Stimulated activated CD4-positive, alpha-beta T cell treated with anti-CD3 and anti-CD28 coated beads, Interleukin-1b, Interleukin-23, amount 100 ng/mL, for 4 hours (primary cell): ENCODE measurements around the gene COMMD1.
"Not testable (repeated sequence)": the region's sequence is repeated elsewhere in the genome, so short reads cannot be mapped to it uniquely, and the experiment has no call there.

Source experiments
- DNase-seq, 2 donors: peaks; one replicate each; pipeline ENCODE4 v3.0.0-alpha.2; 2020; ENCODE audit warnings: low read depth in 2 of 2

The COMMD1 gene

GRCh38 chr2:61905372-61906185 is at the start of gene COMMD1:
Gene COMMD1, plus strand, starts transcription at chr2:61905674. Its CDS starts 5 bp downstream, at chr2:61905679.
- DNase-seq: peak; percentile 68 to 75

- no peak for DNase-seq
Observed at GRCh38 chr2:61857224-61857623, 48.2 kb upstream of the COMMD1 start.

- DNase-seq: no peak
Observed at GRCh38 chr2:61862085-61862484, 43.4 kb upstream of the COMMD1 start.

- DNase-seq: not testable (repeated sequence)
Observed at GRCh38 chr2:61866482-61867089, 38.9 kb upstream of the COMMD1 start.

- no peak for DNase-seq
Observed at GRCh38 chr2:61876400-61876799, 29.1 kb upstream of the COMMD1 start.

- no peak for DNase-seq
Observed at GRCh38 chr2:61877571-61878245, 27.8 kb upstream of the COMMD1 start.

- no peak for DNase-seq
Observed at GRCh38 chr2:61878761-61879160, 26.7 kb upstream of the COMMD1 start.

DNA sequence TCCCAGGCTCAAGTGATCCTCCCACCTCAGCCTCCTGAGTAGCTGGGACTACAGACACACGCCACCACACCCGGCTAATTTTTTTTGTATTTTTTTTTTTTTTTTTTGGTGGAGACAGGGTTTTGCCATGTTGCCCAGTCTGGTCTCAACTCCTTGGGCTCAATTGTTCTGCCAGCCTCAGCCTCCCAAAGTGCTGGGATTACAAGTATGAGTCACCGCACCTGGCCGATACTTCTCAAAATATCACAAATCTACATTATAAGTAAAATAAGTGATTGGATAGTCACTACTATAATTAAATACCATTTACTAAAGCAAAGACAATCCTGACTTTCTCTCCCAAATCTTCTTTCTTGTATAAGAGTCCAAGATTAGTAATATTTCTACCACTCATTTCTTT is 26.1 kb upstream of the COMMD1 start:
- not testable (repeated sequence) for DNase-seq

- no peak for DNase-seq
Observed at GRCh38 chr2:61882850-61883249, 22.6 kb upstream of the COMMD1 start.

- no peak for DNase-seq
Observed at GRCh38 chr2:61885896-61886603, 19.4 kb upstream of the COMMD1 start.

- DNase-seq: no peak
Observed at GRCh38 chr2:61887717-61888266, 17.7 kb upstream of the COMMD1 start.

DNA sequence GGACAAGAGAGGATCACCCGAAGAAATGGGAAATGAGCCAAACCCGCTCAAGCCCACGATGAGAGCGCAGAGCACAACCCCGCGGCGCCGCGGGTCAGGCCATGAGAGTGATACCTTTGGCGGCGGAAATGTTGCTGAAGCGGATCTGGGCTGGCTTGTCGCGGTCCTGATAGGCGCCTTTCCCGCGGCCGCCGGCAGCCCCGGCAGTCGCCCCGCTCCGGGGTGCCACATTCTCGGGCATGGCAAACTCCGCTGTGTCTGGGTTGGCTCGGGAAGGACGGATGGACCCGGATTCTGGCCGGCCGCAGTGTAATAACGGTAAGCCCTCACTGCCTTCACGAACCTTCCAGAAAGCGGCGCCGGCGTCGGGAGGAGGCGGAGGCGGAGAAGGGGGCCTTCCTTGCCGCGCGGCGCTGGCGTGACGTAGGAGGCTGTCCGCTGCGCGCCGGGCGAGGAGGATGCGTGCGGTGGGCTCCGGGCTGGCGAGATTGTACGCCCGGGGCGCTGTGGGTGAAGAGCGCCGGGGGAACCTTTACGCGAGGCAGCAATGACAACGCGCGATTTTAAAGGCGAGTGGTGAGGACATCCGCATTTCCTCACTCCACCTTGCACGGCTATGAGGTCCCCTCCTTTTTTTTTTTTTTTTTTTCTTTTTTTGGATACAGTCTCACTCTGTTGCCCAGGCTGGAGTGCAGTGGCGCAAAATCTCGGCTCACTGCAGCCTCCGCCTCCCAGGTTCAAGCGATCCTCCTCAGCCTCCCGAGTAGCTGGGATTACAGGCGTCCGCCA is 17.0 kb upstream of the COMMD1 start, which contains the start of gene CCT4:
Gene CCT4 (minus strand): TSS at position 390 of the 789 bp plus-strand sequence. CDS start 149 bp downstream, at position 241.
- peak; percentile 88 for DNase-seq

- DNase-seq: no peak
Observed at GRCh38 chr2:61898810-61899209, 6.7 kb upstream of the COMMD1 start.

- no peak for DNase-seq
Observed at GRCh38 chr2:61900281-61900680, 5.2 kb upstream of the COMMD1 start.

DNA sequence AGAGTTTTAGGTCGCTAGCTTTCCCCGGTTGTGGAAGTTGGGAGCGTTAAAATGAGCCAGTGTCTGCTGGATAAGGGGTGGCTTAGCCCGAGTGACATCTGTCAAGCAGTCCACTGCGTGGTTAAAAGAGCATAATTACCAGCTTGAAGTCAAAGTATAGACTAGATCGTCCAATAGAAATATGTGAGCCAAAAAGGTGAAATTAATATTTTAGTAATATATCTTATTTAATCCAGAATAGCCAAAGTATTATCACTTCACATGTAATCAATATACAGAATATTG is 654 bp downstream of the COMMD1 start:
- DNase-seq: no peak

DNA sequence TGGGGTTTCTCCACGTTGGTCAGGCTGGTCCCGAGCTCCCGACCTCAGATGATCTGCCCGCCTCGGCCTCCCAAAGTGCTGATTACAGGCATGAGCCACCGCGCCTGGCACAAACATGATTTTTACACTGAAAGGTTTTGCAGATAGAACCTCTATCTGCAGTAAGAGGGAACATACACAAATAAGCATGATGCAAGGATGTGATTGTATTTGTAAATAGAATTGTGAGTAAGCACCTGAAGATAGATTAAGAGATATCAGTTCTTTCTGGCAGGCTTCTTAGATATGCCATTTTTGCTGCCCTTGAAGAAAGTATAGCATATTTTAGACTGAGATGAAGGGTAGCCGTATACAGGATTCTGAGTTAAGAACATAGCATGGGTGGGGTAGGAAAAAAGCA is 3.6 kb downstream of the COMMD1 start:
- no peak for DNase-seq

DNA sequence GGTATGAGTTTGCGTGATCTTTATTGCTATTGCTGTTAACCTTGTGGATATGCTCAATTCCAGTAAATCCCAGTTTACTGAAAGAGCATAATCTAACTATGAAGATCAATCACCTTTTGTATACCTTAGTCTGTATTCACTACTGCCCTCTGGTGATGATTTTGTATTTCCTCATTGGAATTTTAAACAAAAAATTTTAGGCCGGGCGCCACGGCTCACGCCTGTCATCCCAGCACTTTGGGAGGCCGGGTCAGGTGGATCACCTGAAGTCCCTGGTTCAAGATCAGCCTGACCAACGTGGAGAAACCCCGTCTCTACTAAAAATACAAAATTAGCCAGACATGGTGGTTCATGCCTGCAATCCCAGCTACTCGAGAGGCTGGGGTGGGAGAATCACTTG is 5.1 kb downstream of the COMMD1 start:
- no peak for DNase-seq

DNA sequence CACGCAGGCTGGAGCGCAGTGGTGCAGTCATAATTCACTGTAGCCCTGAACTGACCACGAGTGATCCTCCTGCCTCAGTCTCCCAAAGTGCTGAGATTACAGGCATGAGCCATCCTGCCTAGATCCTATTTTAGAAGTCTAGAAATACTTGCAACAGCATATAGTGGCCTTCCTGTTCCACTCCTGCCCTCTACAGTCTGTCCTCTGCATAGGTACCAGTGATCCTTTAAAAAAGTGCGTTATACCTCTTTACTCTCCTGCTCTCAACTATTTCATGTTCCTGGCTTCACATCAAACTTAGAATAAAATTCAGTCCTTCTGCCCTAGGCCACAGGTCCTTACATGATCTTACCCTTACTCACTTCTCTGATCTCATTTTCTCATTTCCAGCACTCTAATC is 6.0 kb downstream of the COMMD1 start:
- no peak for DNase-seq

DNA sequence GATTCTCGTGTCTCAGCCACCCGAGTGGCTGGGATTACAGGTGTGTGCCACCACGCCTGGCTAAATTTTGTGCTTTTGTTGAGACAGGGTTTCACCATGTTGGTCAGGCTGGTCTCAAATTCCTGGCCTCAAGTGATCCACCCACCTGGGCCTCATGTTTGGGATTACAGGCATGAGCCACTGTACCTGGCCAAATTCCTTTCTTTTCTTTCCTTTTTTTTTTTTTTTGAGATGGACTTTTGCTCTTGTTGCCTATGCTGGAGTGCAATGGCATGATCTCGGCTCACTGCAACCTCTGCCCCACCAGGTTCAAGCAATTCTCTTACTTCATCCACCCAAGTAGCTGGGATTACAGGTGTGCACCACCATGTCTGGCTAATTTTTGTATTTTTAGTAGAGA is 9.3 kb downstream of the COMMD1 start:
- DNase-seq: not testable (repeated sequence)

GRCh38 chr2:61920548-61920947 is 15.1 kb downstream of the COMMD1 start:
- no peak for DNase-seq

GRCh38 chr2:61922714-61923113 is 17.2 kb downstream of the COMMD1 start:
- no peak for DNase-seq
